Lower lobe of right lung (tissue), 2 donors: Measurements from ENCODE around the gene HDGF. TPM values are rescaled to one million over a fixed set of nuclear protein-coding genes. Genes with fewer than 3 reads are reported as not detected.
A peak's percentile ranks its signal among the peaks of the same experiment; 100 is the strongest.

Experiments
- ATAC-seq, 2 donors: fragments of 200-7000 bp; cut with Tn5 transposase; one replicate each; pipeline ENCODE4 v1.9.1; 2020 to 2022; ENCODE audit warnings: mild to moderate bottlenecking in 2 of 2, moderate library complexity in 2 of 2
- DNase-seq: peaks from one replicate; pipeline ENCODE4 v3.0.0-alpha.2; 2020
- H3K27ac ChIP-seq: fragments of 200-600 bp; one replicate; pipeline ENCODE4 v1.8.0; 2022
- H3K27me3 ChIP-seq: fragments of 200-600 bp; one replicate; pipeline ENCODE4 v1.8.0; 2022; ENCODE audit warnings: low read depth
- H3K36me3 ChIP-seq: fragments of 200-600 bp; one replicate; pipeline ENCODE4 v1.8.0; 2022; ENCODE audit warnings: mild to moderate bottlenecking
- H3K4me1 ChIP-seq: fragments of 200-600 bp; one replicate; pipeline ENCODE4 v1.8.0; 2022
- H3K4me3 ChIP-seq: fragments of 200-600 bp; one replicate; pipeline ENCODE4 v1.8.0; 2022; ENCODE audit warnings: mild to moderate bottlenecking
- H3K9me3 ChIP-seq: fragments of 200-600 bp; one replicate; pipeline ENCODE4 v1.8.0; 2022
- CTCF ChIP-seq: fragments of 200-600 bp; IDR thresholded peaks from one replicate; pipeline ENCODE4 v1.8.0; 2022; ENCODE audit warnings: antibody characterized with exemption, mild to moderate bottlenecking
- intact Hi-C: fragments of 100-400 bp; cut with DNase I; formaldehyde crosslinking; loops from one replicate; pipeline ENCODE4 v1.11.0; 2022
- total RNA-seq: library from RNA; stranded (reverse); fragmentation: NEBNext Ultra II Directional; extraction: Animal tissue kit (Norgen Biotek cat#: 25700); gene quantifications from one replicate; pipeline ENCODE4 v1.2.1, GENCODE V29; 2021
- donor health status: DM: no; HTN: yes; CAD: no; lungs with severe emphysema.

HDGF gene
- total RNA-seq, 1 donor from 2014 or later = 146 TPM

- H3K9me3 ChIP-seq = no peaks in the 10 kb centered on the region
- no peak overlapping the region for H3K27ac ChIP-seq
- no peak overlapping the region for H3K4me3 ChIP-seq
- intact Hi-C loops = no loop called here
- no peak for ATAC-seq
- DNase-seq = no peak
- H3K4me1 ChIP-seq = peaks cover 52% of the 10 kb centered on the region
- no peak for TF ChIP-seq CTCF
- H3K36me3 ChIP-seq = peaks cover 34% of the 10 kb centered on the region
- no peaks in the 10 kb centered on the region for H3K27me3 ChIP-seq
These were observed 21.4 kb upstream of the HDGF start for GRCh38 chr1:156772728-156773497.

GRCh38 chr1:156772222-156772621 is 20.7 kb upstream of the HDGF start:
- DNase-seq (no peak), ATAC-seq (no peak)
- intact Hi-C loops = no loop called here
- Histone ChIP-seq H3K36me3 (peaks cover 34% of the 10 kb centered on the region), H3K4me1 (peaks cover 45% of the 10 kb centered on the region), H3K27me3 (no peaks in the 10 kb centered on the region), H3K27ac (no peak overlapping the region), H3K9me3 (no peaks in the 10 kb centered on the region), H3K4me3 (no peak overlapping the region)
- TF ChIP-seq CTCF = no peak

- peaks cover 22% of the 10 kb centered on the region for H3K36me3 ChIP-seq
- H3K27me3 ChIP-seq = no peaks in the 10 kb centered on the region
- no peak overlapping the region for H3K27ac ChIP-seq
- no peak for DNase-seq
- intact Hi-C loops = no loop called here
- peaks cover 47% of the 10 kb centered on the region for H3K4me1 ChIP-seq
- ATAC-seq = no peak
- peak overlapping the region; percentile 96 for H3K4me3 ChIP-seq
- no peaks in the 10 kb centered on the region for H3K9me3 ChIP-seq
- TF ChIP-seq CTCF = no peak
These were observed 17.3 kb upstream of the HDGF start for GRCh38 chr1:156768610-156769295.

DNA sequence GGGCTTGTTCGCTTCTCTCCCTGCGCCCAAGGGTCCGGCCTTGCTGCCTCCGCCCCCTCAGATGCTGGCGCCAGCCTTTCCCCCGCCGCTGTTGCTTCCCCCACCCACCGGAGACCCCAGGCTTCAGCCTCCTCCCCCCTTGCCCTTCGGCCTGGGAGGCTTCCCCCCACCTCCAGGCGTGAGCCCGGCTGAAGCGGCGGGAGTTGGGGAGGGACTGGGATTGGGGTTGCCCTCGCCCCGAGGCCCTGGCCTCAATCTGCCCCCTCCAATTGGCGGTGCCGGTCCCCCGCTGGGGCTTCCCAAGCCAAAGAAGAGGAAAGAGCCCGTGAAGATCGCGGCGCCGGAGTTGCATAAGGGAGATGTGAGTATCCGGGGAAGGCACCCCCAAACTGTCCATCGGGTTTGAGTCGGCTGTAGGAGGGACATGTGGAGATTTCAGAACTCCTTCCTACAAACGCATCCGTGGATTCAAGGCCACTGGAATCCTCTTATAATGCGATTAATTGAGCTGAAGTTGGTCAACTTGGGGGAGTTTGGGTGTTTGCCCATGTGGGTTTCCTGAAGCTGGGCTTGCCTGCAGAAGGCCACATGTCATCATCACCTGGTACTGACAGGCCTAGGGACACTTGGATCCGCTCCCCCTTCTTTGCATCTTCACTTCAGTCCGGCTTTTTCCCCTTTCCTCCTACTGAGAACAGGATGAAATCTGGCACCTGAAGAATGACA is 16.6 kb upstream of the HDGF start:
- peak; percentile 29 to 36 for ATAC-seq
- H3K9me3 ChIP-seq = no peaks in the 10 kb centered on the region
- no peaks in the 10 kb centered on the region for H3K27me3 ChIP-seq
- H3K4me1 ChIP-seq = peaks cover 42% of the 10 kb centered on the region
- peak overlapping the region; percentile 96 for H3K4me3 ChIP-seq
- DNase-seq = peak; percentile 63
- intact Hi-C loops = no loop called here
- TF ChIP-seq CTCF = no peak
- peaks cover 22% of the 10 kb centered on the region for H3K36me3 ChIP-seq
- peak overlapping the region; percentile 96 for H3K27ac ChIP-seq

DNA sequence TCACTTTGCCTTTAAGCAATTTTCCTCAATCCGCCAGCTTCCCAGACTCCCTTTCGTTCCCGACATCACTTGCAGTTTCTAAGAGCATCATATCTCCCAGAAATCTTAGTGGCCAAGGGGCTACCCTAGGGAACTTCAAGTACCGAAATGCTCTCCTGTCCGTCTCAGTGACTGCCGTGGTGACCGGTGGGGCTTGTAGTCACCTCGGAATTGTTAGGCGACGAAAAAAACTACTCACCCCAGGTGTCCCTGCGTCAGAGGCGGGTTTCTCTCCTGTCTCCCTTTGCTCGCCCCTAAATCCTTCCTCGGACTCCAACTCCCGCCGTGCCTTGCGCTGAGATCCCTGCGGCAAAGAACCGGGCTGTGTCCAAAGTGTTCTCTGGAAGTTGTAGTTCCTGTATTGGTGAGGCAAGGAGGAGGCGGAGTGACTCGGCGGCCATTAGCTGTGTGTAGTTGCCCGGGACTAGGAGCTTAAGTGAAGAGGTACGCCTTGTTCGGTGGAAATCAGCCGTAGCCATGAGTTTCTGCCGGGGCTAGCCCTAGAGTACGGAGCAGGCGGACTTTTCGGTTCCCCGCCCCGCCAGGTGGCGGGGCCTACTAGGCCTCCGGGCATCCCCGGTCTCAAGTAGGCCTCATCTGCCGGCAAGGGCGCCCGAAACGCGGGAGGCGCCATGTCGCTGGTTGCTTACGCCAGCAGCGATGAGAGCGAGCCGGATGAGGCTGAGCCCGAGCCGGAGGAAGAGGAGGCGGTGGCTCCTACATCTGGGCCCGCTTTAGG is 15.8 kb upstream of the HDGF start, which contains the start of gene PRCC:
TSS of gene PRCC (plus strand) at position 435 of the 778 bp plus-strand sequence. CDS start at position 672, 237 bp downstream.
- H3K9me3 ChIP-seq = no peaks in the 10 kb centered on the region
- H3K4me1 ChIP-seq = peaks cover 34% of the 10 kb centered on the region
- no peaks in the 10 kb centered on the region for H3K27me3 ChIP-seq
- peak within 1 kb of the TSS; percentile 96 for H3K27ac ChIP-seq
- peaks cover 18% of the 10 kb centered on the region for H3K36me3 ChIP-seq
- intact Hi-C loops = no loop called here
- H3K4me3 ChIP-seq = peak within 1 kb of the TSS; percentile 96
- DNase-seq (peak; percentile 98), ATAC-seq (peak; percentile 98)
- no peak for TF ChIP-seq CTCF
